Measurements from ENCODE around the gene GASK1A.

GASK1A gene

GRCh38 chr3:42957573-42957972 lies 21.5 kb upstream of the GASK1A start:
- no peak overlapping the region for H2BK120ac ChIP-seq (ENCODE audit: low read depth, low read length)
- H2AFZ ChIP-seq (ENCODE audit: low read depth, low read length): no peak overlapping the region
- no peak overlapping the region for H3K23ac ChIP-seq (ENCODE audit: low read length in 2 of 2)
- H3K36me3 ChIP-seq (ENCODE audit: control insufficient read depth in 1 of 2, insufficient read depth in 2 of 2, low read depth in 1 of 2, low read length in 2 of 2): no peaks in the 10 kb centered on the region
- H3K27me3 ChIP-seq (ENCODE audit: control insufficient read depth in 1 of 2, insufficient read depth in 1 of 2, low read length in 2 of 2): no peaks in the 10 kb centered on the region
- H3K79me1 ChIP-seq (replicated peaks; ENCODE audit: low read length, poor library complexity, severe bottlenecking): no peaks in the 10 kb centered on the region
- H3K4me2 ChIP-seq (ENCODE audit: low read length, poor library complexity, severe bottlenecking): no peak overlapping the region
- no peaks in the 10 kb centered on the region for H3K4me1 ChIP-seq (ENCODE audit: control insufficient read depth, insufficient read depth, low read depth, low read length)
- H3K27ac ChIP-seq (ENCODE audit: low read length, poor library complexity, severe bottlenecking): no peak overlapping the region
- no peak for DNase-seq
- no peak overlapping the region for H3K4me3 ChIP-seq (ENCODE audit: insufficient read depth in 1 of 2, low read depth in 1 of 2, low read length in 2 of 2)
- no peak overlapping the region for H4K8ac ChIP-seq (ENCODE audit: low read length)
- H3K14ac ChIP-seq (ENCODE audit: low read length in 2 of 2): no peak overlapping the region
- H4K91ac ChIP-seq (ENCODE audit: low read length): no peak overlapping the region
- H2BK15ac ChIP-seq (ENCODE audit: low read depth, poor library complexity, severe bottlenecking): no peak overlapping the region
- no peak overlapping the region for H3K9ac ChIP-seq (ENCODE audit: low read length)
- no peaks in the 10 kb centered on the region for H3K9me3 ChIP-seq (ENCODE audit: control insufficient read depth, low read length)
- H3K18ac ChIP-seq (ENCODE audit: low read depth in 1 of 2, low read length in 2 of 2): no peak overlapping the region
- H3K4ac ChIP-seq (ENCODE audit: low read depth in 1 of 2, low read length in 2 of 2): no peak overlapping the region
- no CpG with 5 or more reads among the region's 3 CpGs for WGBS
- no peak overlapping the region for H2BK12ac ChIP-seq (ENCODE audit: low read length in 2 of 2)
- H2AK5ac ChIP-seq (ENCODE audit: low read length, severe bottlenecking): no peak overlapping the region
- no peak overlapping the region for H2BK5ac ChIP-seq (ENCODE audit: low read depth, low read length, poor library complexity, severe bottlenecking)

DNA sequence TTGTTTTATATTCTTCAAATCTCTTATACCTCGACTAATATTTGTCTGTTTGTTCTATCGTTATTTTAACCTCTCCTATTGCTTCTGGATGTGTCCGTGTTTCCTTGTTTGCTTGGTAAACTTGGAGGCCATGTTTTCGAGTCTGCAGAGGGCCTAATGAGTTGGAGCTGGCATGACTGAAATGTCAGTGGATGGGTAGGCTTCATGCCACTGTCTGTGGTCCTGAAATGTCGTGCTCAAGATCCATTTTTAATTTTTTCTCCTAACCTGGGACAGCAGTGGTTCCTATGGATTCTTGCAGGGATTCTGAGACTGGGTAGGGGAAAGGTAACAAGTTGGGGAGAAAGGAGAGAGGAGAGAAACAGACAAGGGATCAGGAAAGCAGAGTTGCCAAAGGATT lies 18.8 kb upstream of the GASK1A start:
- no peak overlapping the region for H3K27ac ChIP-seq (ENCODE audit: low read length, poor library complexity, severe bottlenecking)
- H2BK5ac ChIP-seq (ENCODE audit: low read depth, low read length, poor library complexity, severe bottlenecking): no peak overlapping the region
- no peak overlapping the region for H3K4me3 ChIP-seq (ENCODE audit: insufficient read depth in 1 of 2, low read depth in 1 of 2, low read length in 2 of 2)
- H3K18ac ChIP-seq (ENCODE audit: low read depth in 1 of 2, low read length in 2 of 2): no peak overlapping the region
- no peak overlapping the region for H3K14ac ChIP-seq (ENCODE audit: low read length in 2 of 2)
- no peak overlapping the region for H4K8ac ChIP-seq (ENCODE audit: low read length)
- no peak overlapping the region for H2BK120ac ChIP-seq (ENCODE audit: low read depth, low read length)
- no peak overlapping the region for H2BK12ac ChIP-seq (ENCODE audit: low read length in 2 of 2)
- H3K9me3 ChIP-seq (ENCODE audit: control insufficient read depth, low read length): no peaks in the 10 kb centered on the region
- DNase-seq: peak; percentile 6
- no peak overlapping the region for H3K23ac ChIP-seq (ENCODE audit: low read length in 2 of 2)
- H3K36me3 ChIP-seq (ENCODE audit: control insufficient read depth in 1 of 2, insufficient read depth in 2 of 2, low read depth in 1 of 2, low read length in 2 of 2): no peaks in the 10 kb centered on the region
- no peak overlapping the region for H3K9ac ChIP-seq (ENCODE audit: low read length)
- H2AK5ac ChIP-seq (ENCODE audit: low read length, severe bottlenecking): no peak overlapping the region
- WGBS: 57% methylated on average over 5 of the region's 5 CpGs
- no peaks in the 10 kb centered on the region for H3K79me1 ChIP-seq (replicated peaks; ENCODE audit: low read length, poor library complexity, severe bottlenecking)
- H2AFZ ChIP-seq (ENCODE audit: low read depth, low read length): no peak overlapping the region
- H3K4me1 ChIP-seq (ENCODE audit: control insufficient read depth, insufficient read depth, low read depth, low read length): no peaks in the 10 kb centered on the region
- no peak overlapping the region for H4K91ac ChIP-seq (ENCODE audit: low read length)
- no peak overlapping the region for H3K4me2 ChIP-seq (ENCODE audit: low read length, poor library complexity, severe bottlenecking)
- no peak overlapping the region for H3K4ac ChIP-seq (ENCODE audit: low read depth in 1 of 2, low read length in 2 of 2)
- no peak overlapping the region for H2BK15ac ChIP-seq (ENCODE audit: low read depth, poor library complexity, severe bottlenecking)
- peaks cover 0 to 5% of the 10 kb centered on the region in 2 experiments for H3K27me3 ChIP-seq (ENCODE audit: control insufficient read depth in 1 of 2, insufficient read depth in 1 of 2, low read length in 2 of 2)

DNA sequence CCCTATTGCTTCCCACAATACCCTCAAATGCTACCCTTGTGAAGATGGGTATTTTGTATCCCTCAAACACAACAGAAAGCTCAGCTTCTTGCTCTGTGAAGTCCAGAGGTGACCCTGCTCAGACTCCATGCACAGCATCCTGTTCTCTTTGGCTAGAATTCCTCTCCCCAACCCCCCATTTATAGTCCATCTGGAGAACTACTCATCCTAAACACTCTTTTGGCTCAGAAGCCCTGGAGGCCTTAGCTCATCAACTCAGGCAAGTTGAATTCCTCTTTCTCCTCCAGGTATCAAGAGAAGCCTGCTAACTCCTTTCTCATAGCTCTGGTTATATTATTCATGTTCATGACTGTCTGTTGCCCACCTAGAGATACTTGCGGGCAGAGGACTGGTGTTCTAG lies 18.3 kb upstream of the GASK1A start:
- no peak overlapping the region for H2AK5ac ChIP-seq (ENCODE audit: low read length, severe bottlenecking)
- WGBS: no CpG with 5 or more reads among the region's 1 CpG
- no peak overlapping the region for H2BK120ac ChIP-seq (ENCODE audit: low read depth, low read length)
- no peaks in the 10 kb centered on the region for H3K9me3 ChIP-seq (ENCODE audit: control insufficient read depth, low read length)
- no peak overlapping the region for H4K91ac ChIP-seq (ENCODE audit: low read length)
- no peaks in the 10 kb centered on the region for H3K4me1 ChIP-seq (ENCODE audit: control insufficient read depth, insufficient read depth, low read depth, low read length)
- no peak overlapping the region for H2BK5ac ChIP-seq (ENCODE audit: low read depth, low read length, poor library complexity, severe bottlenecking)
- no peak overlapping the region for H3K4me2 ChIP-seq (ENCODE audit: low read length, poor library complexity, severe bottlenecking)
- no peak overlapping the region for H2AFZ ChIP-seq (ENCODE audit: low read depth, low read length)
- H3K27me3 ChIP-seq (ENCODE audit: control insufficient read depth in 1 of 2, insufficient read depth in 1 of 2, low read length in 2 of 2): peaks cover 0 to 5% of the 10 kb centered on the region in 2 experiments
- no peak overlapping the region for H4K8ac ChIP-seq (ENCODE audit: low read length)
- no peak overlapping the region for H2BK12ac ChIP-seq (ENCODE audit: low read length in 2 of 2)
- H3K27ac ChIP-seq (ENCODE audit: low read length, poor library complexity, severe bottlenecking): no peak overlapping the region
- H3K4me3 ChIP-seq (ENCODE audit: insufficient read depth in 1 of 2, low read depth in 1 of 2, low read length in 2 of 2): no peak overlapping the region
- H3K9ac ChIP-seq (ENCODE audit: low read length): no peak overlapping the region
- H3K23ac ChIP-seq (ENCODE audit: low read length in 2 of 2): no peak overlapping the region
- H2BK15ac ChIP-seq (ENCODE audit: low read depth, poor library complexity, severe bottlenecking): no peak overlapping the region
- no peak overlapping the region for H3K14ac ChIP-seq (ENCODE audit: low read length in 2 of 2)
- DNase-seq: no peak
- H3K4ac ChIP-seq (ENCODE audit: low read depth in 1 of 2, low read length in 2 of 2): no peak overlapping the region
- H3K18ac ChIP-seq (ENCODE audit: low read depth in 1 of 2, low read length in 2 of 2): no peak overlapping the region
- no peaks in the 10 kb centered on the region for H3K79me1 ChIP-seq (replicated peaks; ENCODE audit: low read length, poor library complexity, severe bottlenecking)
- no peaks in the 10 kb centered on the region for H3K36me3 ChIP-seq (ENCODE audit: control insufficient read depth in 1 of 2, insufficient read depth in 2 of 2, low read depth in 1 of 2, low read length in 2 of 2)

DNA sequence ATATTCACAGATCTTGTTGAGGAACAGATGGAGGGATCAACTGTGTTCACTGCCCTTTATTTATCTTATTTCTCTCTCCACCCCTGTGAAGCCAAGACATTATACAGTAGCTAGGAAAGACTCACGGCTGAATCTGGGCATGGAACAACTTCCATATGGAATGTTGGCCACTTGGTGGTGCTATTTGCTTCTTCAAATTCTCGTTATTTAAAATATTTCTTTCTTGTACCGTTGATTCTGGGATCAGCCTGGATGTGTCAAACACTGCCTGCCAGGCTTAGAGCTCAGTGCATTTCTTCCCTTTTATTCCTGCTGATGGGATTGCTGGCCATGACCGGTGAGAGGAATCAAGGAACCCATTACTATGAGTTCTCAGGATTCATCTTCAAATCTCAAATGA lies 17.5 kb upstream of the GASK1A start:
- Histone ChIP-seq H3K27me3 (ENCODE audit: control insufficient read depth in 1 of 2, insufficient read depth in 1 of 2, low read length in 2 of 2) (peaks cover 0 to 5% of the 10 kb centered on the region in 2 experiments), H3K14ac (ENCODE audit: low read length in 2 of 2) (no peak overlapping the region), H3K9ac (ENCODE audit: low read length) (no peak overlapping the region), H2BK15ac (ENCODE audit: low read depth, poor library complexity, severe bottlenecking) (no peak overlapping the region), H2BK12ac (ENCODE audit: low read length in 2 of 2) (no peak overlapping the region), H2BK5ac (ENCODE audit: low read depth, low read length, poor library complexity, severe bottlenecking) (no peak overlapping the region), H3K27ac (ENCODE audit: low read length, poor library complexity, severe bottlenecking) (no peak overlapping the region), H3K79me1 (replicated peaks; ENCODE audit: low read length, poor library complexity, severe bottlenecking) (no peaks in the 10 kb centered on the region), H4K91ac (ENCODE audit: low read length) (no peak overlapping the region), H3K23ac (ENCODE audit: low read length in 2 of 2) (no peak overlapping the region), H2AK5ac (ENCODE audit: low read length, severe bottlenecking) (no peak overlapping the region), H3K4me1 (ENCODE audit: control insufficient read depth, insufficient read depth, low read depth, low read length) (no peaks in the 10 kb centered on the region), H2BK120ac (ENCODE audit: low read depth, low read length) (no peak overlapping the region), H3K36me3 (ENCODE audit: control insufficient read depth in 1 of 2, insufficient read depth in 2 of 2, low read depth in 1 of 2, low read length in 2 of 2) (no peaks in the 10 kb centered on the region), H3K4me3 (ENCODE audit: insufficient read depth in 1 of 2, low read depth in 1 of 2, low read length in 2 of 2) (no peak overlapping the region), H3K18ac (ENCODE audit: low read depth in 1 of 2, low read length in 2 of 2) (no peak overlapping the region), H2AFZ (ENCODE audit: low read depth, low read length) (no peak overlapping the region), H3K9me3 (ENCODE audit: control insufficient read depth, low read length) (no peaks in the 10 kb centered on the region), H3K4me2 (ENCODE audit: low read length, poor library complexity, severe bottlenecking) (no peak overlapping the region), H4K8ac (ENCODE audit: low read length) (no peak overlapping the region), H3K4ac (ENCODE audit: low read depth in 1 of 2, low read length in 2 of 2) (no peak overlapping the region)
- peak; percentile 57 for DNase-seq
- WGBS: 2% methylated on average over 3 of the region's 4 CpGs
